Measurements from ENCODE around the gene ZBTB37. TPM values are rescaled to one million over a fixed set of nuclear protein-coding genes. Genes with fewer than 3 reads are reported as not detected.

The ZBTB37 gene
- total and polyA plus RNA-seq, 9 of the 15 experiments (the other 6 are each of a cell fraction or from before 2014, with no cell fraction given): 1.3 to 13.9 (median 5.4) TPM

DNA sequence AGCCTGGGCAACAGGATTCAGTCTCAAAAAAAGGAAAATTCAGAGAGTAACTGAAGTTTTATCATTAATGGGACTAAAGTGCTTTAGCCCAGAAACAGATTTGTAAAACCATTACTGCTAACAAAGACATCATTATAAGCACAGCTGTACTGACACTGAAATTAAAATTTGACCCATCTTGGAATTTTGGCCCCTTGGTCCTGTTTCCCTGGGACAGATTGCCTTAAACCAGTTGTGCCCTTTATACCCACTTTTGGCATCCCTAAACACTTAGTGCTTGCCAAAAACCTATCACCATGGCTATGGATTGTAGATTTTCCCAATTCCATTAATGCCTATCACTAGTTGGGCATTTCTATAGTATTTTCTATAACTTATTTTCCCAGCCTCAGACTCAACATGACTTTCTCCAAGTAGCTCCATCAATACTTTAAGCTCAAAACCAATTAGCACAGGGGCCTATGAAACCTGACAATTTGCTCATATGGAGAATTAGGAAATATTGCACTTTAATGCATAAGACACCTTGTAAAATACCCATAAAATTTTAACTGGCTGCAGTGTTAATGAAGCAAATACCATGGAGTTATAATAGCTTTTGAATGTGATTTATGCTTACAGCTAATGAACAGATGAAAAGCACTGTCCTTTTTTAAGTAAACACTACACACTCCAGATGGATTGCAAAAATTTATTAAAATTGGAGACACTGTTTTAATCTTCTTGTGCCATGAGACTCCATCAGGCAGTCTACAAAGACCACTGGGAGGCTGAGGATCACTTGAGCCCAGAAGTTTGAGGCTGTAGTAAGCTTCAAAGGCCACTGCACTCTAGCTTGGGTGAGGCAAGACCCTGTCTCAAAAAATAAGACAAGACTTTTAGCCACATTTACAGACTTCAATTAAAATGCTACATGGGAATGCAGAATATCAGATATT is 4.7 kb upstream of the ZBTB37 start (continued):
- TF ChIP-seq, protein P1, sequence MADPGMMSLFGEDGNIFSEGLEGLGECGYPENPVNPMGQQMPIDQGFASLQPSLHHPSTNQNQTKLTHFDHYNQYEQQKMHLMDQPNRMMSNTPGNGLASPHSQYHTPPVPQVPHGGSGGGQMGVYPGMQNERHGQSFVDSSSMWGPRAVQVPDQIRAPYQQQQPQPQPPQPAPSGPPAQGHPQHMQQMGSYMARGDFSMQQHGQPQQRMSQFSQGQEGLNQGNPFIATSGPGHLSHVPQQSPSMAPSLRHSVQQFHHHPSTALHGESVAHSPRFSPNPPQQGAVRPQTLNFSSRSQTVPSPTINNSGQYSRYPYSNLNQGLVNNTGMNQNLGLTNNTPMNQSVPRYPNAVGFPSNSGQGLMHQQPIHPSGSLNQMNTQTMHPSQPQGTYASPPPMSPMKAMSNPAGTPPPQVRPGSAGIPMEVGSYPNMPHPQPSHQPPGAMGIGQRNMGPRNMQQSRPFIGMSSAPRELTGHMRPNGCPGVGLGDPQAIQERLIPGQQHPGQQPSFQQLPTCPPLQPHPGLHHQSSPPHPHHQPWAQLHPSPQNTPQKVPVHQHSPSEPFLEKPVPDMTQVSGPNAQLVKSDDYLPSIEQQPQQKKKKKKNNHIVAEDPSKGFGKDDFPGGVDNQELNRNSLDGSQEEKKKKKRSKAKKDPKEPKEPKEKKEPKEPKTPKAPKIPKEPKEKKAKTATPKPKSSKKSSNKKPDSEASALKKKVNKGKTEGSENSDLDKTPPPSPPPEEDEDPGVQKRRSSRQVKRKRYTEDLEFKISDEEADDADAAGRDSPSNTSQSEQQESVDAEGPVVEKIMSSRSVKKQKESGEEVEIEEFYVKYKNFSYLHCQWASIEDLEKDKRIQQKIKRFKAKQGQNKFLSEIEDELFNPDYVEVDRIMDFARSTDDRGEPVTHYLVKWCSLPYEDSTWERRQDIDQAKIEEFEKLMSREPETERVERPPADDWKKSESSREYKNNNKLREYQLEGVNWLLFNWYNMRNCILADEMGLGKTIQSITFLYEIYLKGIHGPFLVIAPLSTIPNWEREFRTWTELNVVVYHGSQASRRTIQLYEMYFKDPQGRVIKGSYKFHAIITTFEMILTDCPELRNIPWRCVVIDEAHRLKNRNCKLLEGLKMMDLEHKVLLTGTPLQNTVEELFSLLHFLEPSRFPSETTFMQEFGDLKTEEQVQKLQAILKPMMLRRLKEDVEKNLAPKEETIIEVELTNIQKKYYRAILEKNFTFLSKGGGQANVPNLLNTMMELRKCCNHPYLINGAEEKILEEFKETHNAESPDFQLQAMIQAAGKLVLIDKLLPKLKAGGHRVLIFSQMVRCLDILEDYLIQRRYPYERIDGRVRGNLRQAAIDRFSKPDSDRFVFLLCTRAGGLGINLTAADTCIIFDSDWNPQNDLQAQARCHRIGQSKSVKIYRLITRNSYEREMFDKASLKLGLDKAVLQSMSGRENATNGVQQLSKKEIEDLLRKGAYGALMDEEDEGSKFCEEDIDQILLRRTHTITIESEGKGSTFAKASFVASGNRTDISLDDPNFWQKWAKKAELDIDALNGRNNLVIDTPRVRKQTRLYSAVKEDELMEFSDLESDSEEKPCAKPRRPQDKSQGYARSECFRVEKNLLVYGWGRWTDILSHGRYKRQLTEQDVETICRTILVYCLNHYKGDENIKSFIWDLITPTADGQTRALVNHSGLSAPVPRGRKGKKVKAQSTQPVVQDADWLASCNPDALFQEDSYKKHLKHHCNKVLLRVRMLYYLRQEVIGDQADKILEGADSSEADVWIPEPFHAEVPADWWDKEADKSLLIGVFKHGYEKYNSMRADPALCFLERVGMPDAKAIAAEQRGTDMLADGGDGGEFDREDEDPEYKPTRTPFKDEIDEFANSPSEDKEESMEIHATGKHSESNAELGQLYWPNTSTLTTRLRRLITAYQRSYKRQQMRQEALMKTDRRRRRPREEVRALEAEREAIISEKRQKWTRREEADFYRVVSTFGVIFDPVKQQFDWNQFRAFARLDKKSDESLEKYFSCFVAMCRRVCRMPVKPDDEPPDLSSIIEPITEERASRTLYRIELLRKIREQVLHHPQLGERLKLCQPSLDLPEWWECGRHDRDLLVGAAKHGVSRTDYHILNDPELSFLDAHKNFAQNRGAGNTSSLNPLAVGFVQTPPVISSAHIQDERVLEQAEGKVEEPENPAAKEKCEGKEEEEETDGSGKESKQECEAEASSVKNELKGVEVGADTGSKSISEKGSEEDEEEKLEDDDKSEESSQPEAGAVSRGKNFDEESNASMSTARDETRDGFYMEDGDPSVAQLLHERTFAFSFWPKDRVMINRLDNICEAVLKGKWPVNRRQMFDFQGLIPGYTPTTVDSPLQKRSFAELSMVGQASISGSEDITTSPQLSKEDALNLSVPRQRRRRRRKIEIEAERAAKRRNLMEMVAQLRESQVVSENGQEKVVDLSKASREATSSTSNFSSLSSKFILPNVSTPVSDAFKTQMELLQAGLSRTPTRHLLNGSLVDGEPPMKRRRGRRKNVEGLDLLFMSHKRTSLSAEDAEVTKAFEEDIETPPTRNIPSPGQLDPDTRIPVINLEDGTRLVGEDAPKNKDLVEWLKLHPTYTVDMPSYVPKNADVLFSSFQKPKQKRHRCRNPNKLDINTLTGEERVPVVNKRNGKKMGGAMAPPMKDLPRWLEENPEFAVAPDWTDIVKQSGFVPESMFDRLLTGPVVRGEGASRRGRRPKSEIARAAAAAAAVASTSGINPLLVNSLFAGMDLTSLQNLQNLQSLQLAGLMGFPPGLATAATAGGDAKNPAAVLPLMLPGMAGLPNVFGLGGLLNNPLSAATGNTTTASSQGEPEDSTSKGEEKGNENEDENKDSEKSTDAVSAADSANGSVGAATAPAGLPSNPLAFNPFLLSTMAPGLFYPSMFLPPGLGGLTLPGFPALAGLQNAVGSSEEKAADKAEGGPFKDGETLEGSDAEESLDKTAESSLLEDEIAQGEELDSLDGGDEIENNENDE (IDR thresholded peaks at IDR 0.05; ENCODE audit: low read depth, low read length): no peak
- TF ChIP-seq MIER1 (IDR thresholded peaks at IDR 0.05; ENCODE audit: low read depth) (no peak), POLR2AphosphoS5 (IDR thresholded peaks at IDR 0.05; ENCODE audit: control insufficient read depth, insufficient read depth, low read depth, low read length) (peak; percentile 70), KDM2B (CRISPR knock-in tag; IDR thresholded peaks at IDR 0.05) (no peak), TRIM28 (IDR thresholded peaks at IDR 0.05) (no peak), POLR3A (IDR thresholded peaks at IDR 0.05; ENCODE audit: borderline replicate concordance, extremely low read depth, insufficient read depth, insufficient read length) (no peak), MCM2 (IDR thresholded peaks at IDR 0.05; ENCODE audit: low read depth) (no peak), KLF6 (CRISPR knock-in tag; IDR thresholded peaks at IDR 0.05; ENCODE audit: borderline replicate concordance) (no peak), BRCA1 (IDR thresholded peaks at IDR 0.05) (no peak), BRCA1 (CRISPR knock-in tag; IDR thresholded peaks at IDR 0.05) (no peak), NFE2L1 (tag; IDR thresholded peaks at IDR 0.05; ENCODE audit: borderline replicate concordance, low read depth) (no peak), RBM25 (IDR thresholded peaks at IDR 0.05; ENCODE audit: low read depth, low read length, severe bottlenecking) (no peak), TEAD4 (IDR thresholded peaks at IDR 0.05; ENCODE audit: low read length) (no peak; the same call in 1 of the 2 replicates), TEAD4 (CRISPR knock-in tag; IDR thresholded peaks at IDR 0.05; ENCODE audit: borderline replicate concordance) (no peak), ZBTB8A (IDR thresholded peaks at IDR 0.05; ENCODE audit: partially characterized antibody) (no peak)
- TF ChIP-seq, protein P2, sequence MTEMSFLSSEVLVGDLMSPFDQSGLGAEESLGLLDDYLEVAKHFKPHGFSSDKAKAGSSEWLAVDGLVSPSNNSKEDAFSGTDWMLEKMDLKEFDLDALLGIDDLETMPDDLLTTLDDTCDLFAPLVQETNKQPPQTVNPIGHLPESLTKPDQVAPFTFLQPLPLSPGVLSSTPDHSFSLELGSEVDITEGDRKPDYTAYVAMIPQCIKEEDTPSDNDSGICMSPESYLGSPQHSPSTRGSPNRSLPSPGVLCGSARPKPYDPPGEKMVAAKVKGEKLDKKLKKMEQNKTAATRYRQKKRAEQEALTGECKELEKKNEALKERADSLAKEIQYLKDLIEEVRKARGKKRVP (CRISPR knock-in tag; IDR thresholded peaks at IDR 0.05): no peak

All from K562 (cell line).